Kidney (tissue), 14 donors: ENCODE measurements around the gene RBMS3. TPM values are rescaled to one million over a fixed set of nuclear protein-coding genes. Genes with fewer than 3 reads are reported as not detected.

Source experiments
- DNase-seq, 5 donors: peaks; one replicate each; pipeline ENCODE4 v3.0.0-alpha.2; 2013 to 2020
- FAIRE-seq: peaks from 2 replicates; lab custom pipeline; 2012; peaks lifted over from hg19 to GRCh38; lab: Jason Lieb, UNC
- H3K27ac ChIP-seq, 2 donors: one replicate each; pipeline ENCODE4 v1.7.0; 2013; ENCODE audit warnings: low read depth in 2 of 2, low read length in 2 of 2, inconsistent platforms in 1 of 2
- H3K27me3 ChIP-seq: one replicate; pipeline ENCODE4 v1.7.1; 2013; ENCODE audit warnings: low read length, inconsistent platforms; ENCODE audit not compliant: control insufficient read depth, insufficient read depth
- H3K36me3 ChIP-seq, 3 donors: one replicate each; pipeline versions ENCODE4 v1.7.0 to v1.7.1; 2013; ENCODE audit warnings: low read length in 3 of 3, control low read depth in 1 of 3, inconsistent platforms in 1 of 3; ENCODE audit not compliant: insufficient read depth in 3 of 3, control insufficient read depth in 2 of 3
- H3K4me1 ChIP-seq, 3 donors: one replicate each; pipeline versions ENCODE4 v1.7.0 to v1.7.1; 2013; ENCODE audit warnings: low read length in 3 of 3, inconsistent platforms in 1 of 3, low read depth in 1 of 3; ENCODE audit not compliant: control insufficient read depth in 2 of 3, insufficient read depth in 2 of 3
- H3K4me3 ChIP-seq, 3 donors: one replicate each; pipeline versions ENCODE4 v1.7.0 to v1.8.1; 2013; ENCODE audit warnings: low read length in 3 of 3, control low read depth in 1 of 3, inconsistent platforms in 1 of 3
- H3K9ac ChIP-seq, 3 donors: one replicate each; pipeline versions ENCODE4 v1.7.0 to v1.7.1; 2013; ENCODE audit warnings: low read length in 3 of 3, control low read depth in 1 of 3, inconsistent platforms in 1 of 3
- H3K9me3 ChIP-seq, 3 donors: one replicate each; pipeline versions ENCODE4 v1.7.0 to v1.7.1; 2013; ENCODE audit warnings: low read length in 3 of 3, control low read depth in 1 of 3, inconsistent platforms in 1 of 3; ENCODE audit not compliant: control insufficient read depth in 2 of 3, insufficient read depth in 1 of 3
- intact Hi-C: fragments of 100-400 bp; cut with DNase I; formaldehyde crosslinking; loops from one replicate; pipeline ENCODE4 v1.11.1; 2022
- polyA plus RNA-seq: library from polyadenylated mRNA; stranded (reverse); fragments of 350-450 nt; fragmentation: Illumina TruSeq; extraction: RNeasy Lipid Tissue Mini Kit (QIAGEN cat#74804); gene quantifications from one replicate; pipeline ENCODE4 v1.2.3, GENCODE V29; 2014; ENCODE audit warnings: low read depth, low replicate concordance; ENCODE audit not compliant: insufficient read depth
- total RNA-seq: library from RNA; stranded (reverse); fragmentation: NEBNext Ultra II Directional; extraction: Animal tissue kit (Norgen Biotek cat#: 25700); gene quantifications from one replicate; pipeline ENCODE4 v1.2.1, GENCODE V29; 2021
- TF ChIP-seq, protein P1 (sequence below): IDR thresholded peaks from 3 replicates; pipeline ENCODE4 v1.5.1; 2012; ENCODE audit warnings: mild to moderate bottlenecking, moderate library complexity, borderline replicate concordance; ENCODE audit not compliant: insufficient read depth; ENCODE audit errors: extremely low read depth
- donor health status: control.
- donor health status: control.
- donor health status: control.
- donor health status: control.
- donor health status: control.
- donor health status: DM: yes; HTN: yes; CAD: no.
- donor health status: Normal renal cell carcinoma (clear cell type).

Gene RBMS3
- total and polyA plus RNA-seq, 2 donors from 2014 or later, result 3.2 to 48.8 TPM

- no peak overlapping the region for H3K9ac ChIP-seq
- FAIRE-seq (no peak), DNase-seq (no peak)
- no peaks in the 10 kb centered on the region for H3K9me3 ChIP-seq
- no peak overlapping the region for H3K4me3 ChIP-seq
- H3K36me3 ChIP-seq, result no peaks in the 10 kb centered on the region
- H3K4me1 ChIP-seq, result peaks cover 0 to 2% (median 0%) of the 10 kb centered on the region in 3 donors
- TF ChIP-seq, protein P1, sequence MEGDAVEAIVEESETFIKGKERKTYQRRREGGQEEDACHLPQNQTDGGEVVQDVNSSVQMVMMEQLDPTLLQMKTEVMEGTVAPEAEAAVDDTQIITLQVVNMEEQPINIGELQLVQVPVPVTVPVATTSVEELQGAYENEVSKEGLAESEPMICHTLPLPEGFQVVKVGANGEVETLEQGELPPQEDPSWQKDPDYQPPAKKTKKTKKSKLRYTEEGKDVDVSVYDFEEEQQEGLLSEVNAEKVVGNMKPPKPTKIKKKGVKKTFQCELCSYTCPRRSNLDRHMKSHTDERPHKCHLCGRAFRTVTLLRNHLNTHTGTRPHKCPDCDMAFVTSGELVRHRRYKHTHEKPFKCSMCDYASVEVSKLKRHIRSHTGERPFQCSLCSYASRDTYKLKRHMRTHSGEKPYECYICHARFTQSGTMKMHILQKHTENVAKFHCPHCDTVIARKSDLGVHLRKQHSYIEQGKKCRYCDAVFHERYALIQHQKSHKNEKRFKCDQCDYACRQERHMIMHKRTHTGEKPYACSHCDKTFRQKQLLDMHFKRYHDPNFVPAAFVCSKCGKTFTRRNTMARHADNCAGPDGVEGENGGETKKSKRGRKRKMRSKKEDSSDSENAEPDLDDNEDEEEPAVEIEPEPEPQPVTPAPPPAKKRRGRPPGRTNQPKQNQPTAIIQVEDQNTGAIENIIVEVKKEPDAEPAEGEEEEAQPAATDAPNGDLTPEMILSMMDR, result no peak
- no peaks in the 10 kb centered on the region for H3K27me3 ChIP-seq
- no peak overlapping the region for H3K27ac ChIP-seq
- intact Hi-C loops, result no loop called here
Observed at GRCh38 chr3:29313981-29314726, 33.3 kb downstream of the RBMS3 start.

DNA sequence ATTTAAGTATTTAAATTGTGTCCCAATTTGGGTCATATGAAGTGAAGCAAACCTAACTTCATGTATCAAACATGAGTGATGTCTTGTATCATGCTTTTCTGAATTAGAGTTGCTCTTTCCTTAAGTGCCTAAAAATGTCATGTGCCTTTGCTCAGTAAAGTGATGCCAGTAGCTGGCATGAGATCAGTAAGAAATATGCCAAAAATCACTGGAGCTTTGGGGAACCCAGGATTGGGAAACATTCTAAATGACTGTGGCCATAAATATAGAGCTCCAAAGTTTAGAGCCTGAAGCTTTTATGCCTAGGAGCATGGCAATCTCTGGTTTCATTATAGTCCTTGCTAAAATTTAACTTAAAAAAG, 33.8 kb downstream of the RBMS3 start:
- no peak for FAIRE-seq

DNA sequence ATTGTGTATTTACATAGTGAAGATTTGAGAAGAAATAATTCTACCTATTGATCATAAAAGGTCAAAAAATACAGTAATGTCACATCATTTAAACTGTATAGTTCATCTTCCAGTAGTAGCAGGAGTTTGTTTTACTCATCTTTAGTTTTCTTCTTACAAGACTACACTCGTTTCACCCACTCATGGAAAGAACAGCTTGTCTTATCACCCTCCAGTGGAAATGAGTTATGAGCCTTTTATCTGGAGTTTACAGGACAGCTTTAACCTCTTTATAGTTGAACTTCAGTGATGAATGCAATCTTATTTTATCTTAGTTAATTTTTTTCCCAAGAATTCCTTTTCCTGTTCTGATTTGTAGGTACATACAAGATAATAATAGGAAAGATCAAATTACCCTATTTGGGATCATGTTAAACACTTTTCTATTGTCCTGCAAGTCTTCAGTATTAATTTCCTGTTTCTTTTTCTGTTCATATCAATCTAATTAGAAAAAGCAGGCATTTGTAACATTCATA, 36.8 kb downstream of the RBMS3 start:
- Histone ChIP-seq H3K27me3 (no peaks in the 10 kb centered on the region), H3K9me3 (no peaks in the 10 kb centered on the region), H3K9ac (no peak overlapping the region), H3K27ac (no peak overlapping the region), H3K4me3 (no peak overlapping the region), H3K36me3 (no peaks in the 10 kb centered on the region), H3K4me1 (peaks cover 0 to 2% (median 0%) of the 10 kb centered on the region in 3 donors)
- TF ChIP-seq, protein P1, result no peak
- DNase-seq, result peak in 1 of 5 donors; percentile 23
- intact Hi-C loops, result no loop called here
- no peak for FAIRE-seq

More for the DNA sequence above, 33.8 kb downstream of the RBMS3 start:
- TF ChIP-seq, protein P1, result no peak
- H3K4me1 ChIP-seq, result peaks cover 0 to 2% (median 0%) of the 10 kb centered on the region in 3 donors
- no peak overlapping the region for H3K4me3 ChIP-seq
- no peaks in the 10 kb centered on the region for H3K27me3 ChIP-seq
- intact Hi-C loops, result no loop called here
- no peak for DNase-seq
- H3K27ac ChIP-seq, result no peak overlapping the region
- H3K9me3 ChIP-seq, result no peaks in the 10 kb centered on the region
- no peak overlapping the region for H3K9ac ChIP-seq
- no peaks in the 10 kb centered on the region for H3K36me3 ChIP-seq
